ENCODE data around the gene BRAP.

DNA sequence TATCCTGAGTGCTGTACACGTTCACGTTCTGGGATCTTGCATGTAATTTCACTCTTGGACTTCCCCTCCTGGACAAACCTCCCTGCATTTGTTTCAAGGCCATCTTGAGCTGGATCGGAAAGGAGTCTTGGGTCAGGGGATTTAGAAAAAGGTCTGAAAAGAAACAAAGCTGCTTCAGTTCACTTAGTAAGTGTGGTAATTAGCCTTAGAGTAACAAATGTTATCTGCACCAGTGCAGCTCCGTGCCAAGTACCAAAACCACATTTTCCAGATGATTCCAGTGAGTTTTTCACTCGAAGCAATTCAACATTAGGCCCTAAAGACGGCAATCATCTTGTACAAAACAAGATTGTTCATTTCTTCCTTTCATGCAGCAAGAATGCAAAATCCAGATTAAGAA is 47.2 kb downstream of the BRAP start:
- TF ChIP-seq, protein P1, sequence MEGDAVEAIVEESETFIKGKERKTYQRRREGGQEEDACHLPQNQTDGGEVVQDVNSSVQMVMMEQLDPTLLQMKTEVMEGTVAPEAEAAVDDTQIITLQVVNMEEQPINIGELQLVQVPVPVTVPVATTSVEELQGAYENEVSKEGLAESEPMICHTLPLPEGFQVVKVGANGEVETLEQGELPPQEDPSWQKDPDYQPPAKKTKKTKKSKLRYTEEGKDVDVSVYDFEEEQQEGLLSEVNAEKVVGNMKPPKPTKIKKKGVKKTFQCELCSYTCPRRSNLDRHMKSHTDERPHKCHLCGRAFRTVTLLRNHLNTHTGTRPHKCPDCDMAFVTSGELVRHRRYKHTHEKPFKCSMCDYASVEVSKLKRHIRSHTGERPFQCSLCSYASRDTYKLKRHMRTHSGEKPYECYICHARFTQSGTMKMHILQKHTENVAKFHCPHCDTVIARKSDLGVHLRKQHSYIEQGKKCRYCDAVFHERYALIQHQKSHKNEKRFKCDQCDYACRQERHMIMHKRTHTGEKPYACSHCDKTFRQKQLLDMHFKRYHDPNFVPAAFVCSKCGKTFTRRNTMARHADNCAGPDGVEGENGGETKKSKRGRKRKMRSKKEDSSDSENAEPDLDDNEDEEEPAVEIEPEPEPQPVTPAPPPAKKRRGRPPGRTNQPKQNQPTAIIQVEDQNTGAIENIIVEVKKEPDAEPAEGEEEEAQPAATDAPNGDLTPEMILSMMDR (conservative IDR thresholded peaks at IDR 0.05 in 1 of 2, IDR thresholded peaks at IDR 0.05 in 1 of 2; ENCODE audit: low read depth in 1 of 2, low read length in 2 of 2): no peak
- TF ChIP-seq EZH2 (IDR thresholded peaks at IDR 0.05; ENCODE audit: low read length, missing control alignments): no peak

All from fibroblast of lung (primary cell).